Neural cell (in vitro differentiated cells): ENCODE measurements around the gene RAB28. TPM values are rescaled to one million over a fixed set of nuclear protein-coding genes. Genes with fewer than 3 reads are reported as not detected.

ENCODE experiments used
- H2AFZ ChIP-seq: fragments of 200-600, 300-800 bp; sonication (generic), shearing (Covaris generic); 2 replicates; pipeline ENCODE4 v1.6.0; 2014; ENCODE audit warnings: low read depth, mild to moderate bottlenecking, antibody characterized with exemption, low read length, moderate library complexity
- H3F3A ChIP-seq: fragments of 200-600 bp; shearing (Covaris generic); 2 replicates; pipeline ENCODE4 v1.6.1; 2016; ENCODE audit warnings: mild to moderate bottlenecking, moderate library complexity, mixed read lengths, antibody characterized with exemption, low read length; ENCODE audit not compliant: insufficient read depth, poor library complexity, severe bottlenecking
- H3K27ac ChIP-seq: fragments of 200-600, 300-800 bp; sonication (generic), shearing (Covaris generic); 2 replicates; pipeline ENCODE4 v1.5.1; 2014; ENCODE audit warnings: mild to moderate bottlenecking, low read length, moderate library complexity
- H3K27me3 ChIP-seq: fragments of 300-800, 200-600 bp; sonication (generic), shearing (Covaris generic); 2 replicates; pipeline ENCODE4 v1.6.0; 2014; ENCODE audit warnings: mild to moderate bottlenecking, low read depth, low read length, moderate library complexity; ENCODE audit not compliant: insufficient read depth
- H3K36me3 ChIP-seq: fragments of 300-800, 200-600 bp; sonication (generic), shearing (Covaris generic); 2 replicates; pipeline ENCODE4 v1.5.1; 2014; ENCODE audit warnings: mild to moderate bottlenecking, antibody characterized with exemption, low read length, moderate library complexity; ENCODE audit not compliant: insufficient read depth
- H3K4me2 ChIP-seq: fragments of 300-800, 200-600 bp; sonication (generic), shearing (Covaris generic); 2 replicates; pipeline ENCODE4 v1.6.0; 2014; ENCODE audit warnings: mild to moderate bottlenecking, low read length
- H3K4me3 ChIP-seq: fragments of 300-800, 200-600 bp; sonication (generic), shearing (Covaris generic); 2 replicates; pipeline ENCODE4 v1.5.1; 2014; ENCODE audit warnings: mild to moderate bottlenecking, low read length, moderate library complexity
- H3K79me2 ChIP-seq: fragments of 200-600 bp; shearing (Covaris generic); replicated peaks from 2 replicates; pipeline ENCODE4 v1.6.0; 2014; ENCODE audit warnings: mild to moderate bottlenecking, low read length, moderate library complexity; ENCODE audit not compliant: insufficient read depth
- H3K9ac ChIP-seq: fragments of 300-800, 200-600 bp; sonication (generic), shearing (Covaris generic); 2 replicates; pipeline ENCODE4 v1.6.1; 2016; ENCODE audit warnings: mild to moderate bottlenecking, low read length, mixed read lengths
- H3K9me2 ChIP-seq: fragments of 200-600 bp; shearing (Covaris generic); 2 replicates; pipeline ENCODE4 v1.6.1; 2016; ENCODE audit warnings: mild to moderate bottlenecking, low read length, mixed read lengths; ENCODE audit not compliant: insufficient read depth
- H3K9me3 ChIP-seq: fragments of 200-600, 300-800 bp; sonication (generic), shearing (Covaris generic); 2 replicates; pipeline ENCODE4 v1.6.1; 2016; ENCODE audit warnings: mild to moderate bottlenecking, mixed run types, low read length, moderate library complexity, mixed read lengths
- H4K20me1 ChIP-seq: fragments of 200-600 bp; shearing (Covaris generic); 2 replicates; pipeline ENCODE4 v1.6.1; 2016; ENCODE audit warnings: mild to moderate bottlenecking, mixed run types; ENCODE audit not compliant: insufficient read depth
- EP300 ChIP-seq: fragments of 450-650 bp; conservative IDR thresholded peaks from 2 replicates; pipeline ENCODE4 v1.6.1; 2014; ENCODE audit warnings: antibody characterized with exemption, mild to moderate bottlenecking, moderate library complexity; ENCODE audit not compliant: poor library complexity, severe bottlenecking
- EZH2 ChIP-seq: fragments of 200-600, 300-800 bp; shearing (Covaris generic), sonication (generic); IDR thresholded peaks from 2 replicates; pipeline ENCODE4 v1.6.1; 2014; ENCODE audit warnings: antibody characterized with exemption, low read length, borderline replicate concordance, mild to moderate bottlenecking; ENCODE audit not compliant: insufficient read depth, poor library complexity, severe bottlenecking
- MXI1 ChIP-seq: fragments of 450-650 bp; conservative IDR thresholded peaks from 2 replicates; pipeline ENCODE4 v1.6.1; 2014; ENCODE audit warnings: antibody characterized with exemption, mild to moderate bottlenecking; ENCODE audit not compliant: poor library complexity, severe bottlenecking
- POLR2AphosphoS5 ChIP-seq: IDR thresholded peaks from 2 replicates; pipeline ENCODE4 v1.6.1; 2012
- RAD21 ChIP-seq: fragments of 450-650 bp; conservative IDR thresholded peaks from 2 replicates; pipeline ENCODE4 v1.6.1; 2014; ENCODE audit warnings: antibody characterized with exemption, mild to moderate bottlenecking, moderate library complexity
- SMC3 ChIP-seq: fragments of 450-650 bp; conservative IDR thresholded peaks from 2 replicates; pipeline ENCODE4 v1.6.1; 2014; ENCODE audit warnings: antibody characterized with exemption, mild to moderate bottlenecking, moderate library complexity; ENCODE audit not compliant: poor library complexity
- TAF1 ChIP-seq: IDR thresholded peaks from 2 replicates; pipeline ENCODE4 v1.6.1; 2012; ENCODE audit warnings: low read depth
- polyA plus RNA-seq: library from polyadenylated mRNA; depleted of rRNA; stranded (reverse); fragments of >200 nt; gene quantifications from 2 replicates; pipeline ENCODE4 v1.2.3, GENCODE V29; 2014
- TF ChIP-seq, protein P1 (sequence below): IDR thresholded peaks from 2 replicates; pipeline ENCODE4 v1.6.1; 2012; ENCODE audit warnings: borderline replicate concordance
- TF ChIP-seq, protein P2 (sequence below): fragments of 450-650 bp; IDR thresholded peaks from 2 replicates; pipeline ENCODE4 v1.5.1; 2014; ENCODE audit warnings: antibody characterized with exemption, mild to moderate bottlenecking, moderate library complexity; ENCODE audit not compliant: poor library complexity, severe bottlenecking

RAB28 gene
- polyA plus RNA-seq, 1 donor from 2014 or later = 60.7 TPM

DNA sequence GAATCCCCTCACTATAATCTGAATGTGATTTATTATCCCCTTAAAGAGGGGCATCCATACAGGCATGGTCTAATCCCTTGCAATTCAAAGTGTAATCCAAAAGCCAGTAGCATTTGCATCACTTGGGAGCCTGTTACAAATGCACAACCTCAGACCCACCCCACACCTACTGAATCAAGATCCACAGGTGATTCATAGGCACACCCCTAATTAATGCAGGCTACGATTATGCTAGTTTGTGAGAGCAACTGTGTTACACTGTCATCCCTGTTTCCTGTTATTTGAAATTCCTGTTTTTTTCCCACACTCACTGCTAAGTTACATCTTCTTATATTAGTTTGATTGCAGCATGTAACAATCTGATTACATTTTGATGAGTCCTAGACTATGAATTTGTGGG lies 120.0 kb downstream of the RAB28 start:
- Histone ChIP-seq H4K20me1 (no peaks in the 10 kb centered on the region), H3K27ac (no peak overlapping the region), H3K79me2 (no peaks in the 10 kb centered on the region), H3K4me3 (no peak overlapping the region), H3K4me2 (no peak overlapping the region), H3K27me3 (no peaks in the 10 kb centered on the region), H3K9ac (no peak overlapping the region), H3F3A (no peaks in the 10 kb centered on the region), H3K36me3 (no peaks in the 10 kb centered on the region), H2AFZ (no peak overlapping the region), H3K9me3 (no peaks in the 10 kb centered on the region), H3K9me2 (no peaks in the 10 kb centered on the region)
- TF ChIP-seq, protein P1, sequence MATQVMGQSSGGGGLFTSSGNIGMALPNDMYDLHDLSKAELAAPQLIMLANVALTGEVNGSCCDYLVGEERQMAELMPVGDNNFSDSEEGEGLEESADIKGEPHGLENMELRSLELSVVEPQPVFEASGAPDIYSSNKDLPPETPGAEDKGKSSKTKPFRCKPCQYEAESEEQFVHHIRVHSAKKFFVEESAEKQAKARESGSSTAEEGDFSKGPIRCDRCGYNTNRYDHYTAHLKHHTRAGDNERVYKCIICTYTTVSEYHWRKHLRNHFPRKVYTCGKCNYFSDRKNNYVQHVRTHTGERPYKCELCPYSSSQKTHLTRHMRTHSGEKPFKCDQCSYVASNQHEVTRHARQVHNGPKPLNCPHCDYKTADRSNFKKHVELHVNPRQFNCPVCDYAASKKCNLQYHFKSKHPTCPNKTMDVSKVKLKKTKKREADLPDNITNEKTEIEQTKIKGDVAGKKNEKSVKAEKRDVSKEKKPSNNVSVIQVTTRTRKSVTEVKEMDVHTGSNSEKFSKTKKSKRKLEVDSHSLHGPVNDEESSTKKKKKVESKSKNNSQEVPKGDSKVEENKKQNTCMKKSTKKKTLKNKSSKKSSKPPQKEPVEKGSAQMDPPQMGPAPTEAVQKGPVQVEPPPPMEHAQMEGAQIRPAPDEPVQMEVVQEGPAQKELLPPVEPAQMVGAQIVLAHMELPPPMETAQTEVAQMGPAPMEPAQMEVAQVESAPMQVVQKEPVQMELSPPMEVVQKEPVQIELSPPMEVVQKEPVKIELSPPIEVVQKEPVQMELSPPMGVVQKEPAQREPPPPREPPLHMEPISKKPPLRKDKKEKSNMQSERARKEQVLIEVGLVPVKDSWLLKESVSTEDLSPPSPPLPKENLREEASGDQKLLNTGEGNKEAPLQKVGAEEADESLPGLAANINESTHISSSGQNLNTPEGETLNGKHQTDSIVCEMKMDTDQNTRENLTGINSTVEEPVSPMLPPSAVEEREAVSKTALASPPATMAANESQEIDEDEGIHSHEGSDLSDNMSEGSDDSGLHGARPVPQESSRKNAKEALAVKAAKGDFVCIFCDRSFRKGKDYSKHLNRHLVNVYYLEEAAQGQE = no peak
- no peak for TF ChIP-seq MXI1
- no peak for TF ChIP-seq SMC3
- TF ChIP-seq EP300 = no peak
- no peak for TF ChIP-seq TAF1
- TF ChIP-seq, protein P2, sequence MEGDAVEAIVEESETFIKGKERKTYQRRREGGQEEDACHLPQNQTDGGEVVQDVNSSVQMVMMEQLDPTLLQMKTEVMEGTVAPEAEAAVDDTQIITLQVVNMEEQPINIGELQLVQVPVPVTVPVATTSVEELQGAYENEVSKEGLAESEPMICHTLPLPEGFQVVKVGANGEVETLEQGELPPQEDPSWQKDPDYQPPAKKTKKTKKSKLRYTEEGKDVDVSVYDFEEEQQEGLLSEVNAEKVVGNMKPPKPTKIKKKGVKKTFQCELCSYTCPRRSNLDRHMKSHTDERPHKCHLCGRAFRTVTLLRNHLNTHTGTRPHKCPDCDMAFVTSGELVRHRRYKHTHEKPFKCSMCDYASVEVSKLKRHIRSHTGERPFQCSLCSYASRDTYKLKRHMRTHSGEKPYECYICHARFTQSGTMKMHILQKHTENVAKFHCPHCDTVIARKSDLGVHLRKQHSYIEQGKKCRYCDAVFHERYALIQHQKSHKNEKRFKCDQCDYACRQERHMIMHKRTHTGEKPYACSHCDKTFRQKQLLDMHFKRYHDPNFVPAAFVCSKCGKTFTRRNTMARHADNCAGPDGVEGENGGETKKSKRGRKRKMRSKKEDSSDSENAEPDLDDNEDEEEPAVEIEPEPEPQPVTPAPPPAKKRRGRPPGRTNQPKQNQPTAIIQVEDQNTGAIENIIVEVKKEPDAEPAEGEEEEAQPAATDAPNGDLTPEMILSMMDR = no peak
- no peak for TF ChIP-seq EZH2
- no peak for TF ChIP-seq RAD21
- no peak for TF ChIP-seq POLR2AphosphoS5

DNA sequence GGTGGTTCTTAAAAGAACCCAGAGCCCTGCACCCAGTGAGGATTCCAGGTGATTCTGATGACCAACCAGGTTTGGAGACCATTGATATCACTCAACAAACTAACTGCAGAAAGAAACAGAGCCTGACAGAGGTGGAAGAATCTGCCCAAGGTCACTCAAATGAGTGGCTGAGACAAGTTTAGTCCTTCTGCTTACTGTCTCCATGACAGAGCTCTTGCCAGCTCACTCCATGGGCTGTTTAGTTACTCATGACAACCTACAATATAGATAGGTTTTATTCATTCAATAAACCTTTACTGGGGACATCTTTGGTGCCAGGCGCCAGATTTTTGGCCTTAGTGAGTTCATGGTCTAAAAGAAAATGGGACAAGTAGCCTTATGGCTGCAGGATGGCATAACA lies 124.3 kb downstream of the RAB28 start:
- H3K36me3 ChIP-seq = no peaks in the 10 kb centered on the region
- H3K27me3 ChIP-seq = no peaks in the 10 kb centered on the region
- no peak overlapping the region for H2AFZ ChIP-seq
- no peak overlapping the region for H3K27ac ChIP-seq
- H3K9me2 ChIP-seq = no peaks in the 10 kb centered on the region
- H3K9ac ChIP-seq = no peak overlapping the region
- no peaks in the 10 kb centered on the region for H3K9me3 ChIP-seq
- H3K4me3 ChIP-seq = no peak overlapping the region
- no peak overlapping the region for H3K4me2 ChIP-seq
- no peaks in the 10 kb centered on the region for H4K20me1 ChIP-seq
- no peaks in the 10 kb centered on the region for H3K79me2 ChIP-seq
- TF ChIP-seq SMC3 (no peak), TAF1 (no peak), EP300 (no peak), EZH2 (no peak), RAD21 (no peak), MXI1 (no peak)
- TF ChIP-seq, protein P1 = no peak
- TF ChIP-seq, protein P2 = no peak
- H3F3A ChIP-seq = no peaks in the 10 kb centered on the region
